Activated CD4-positive, alpha-beta T cell treated with anti-CD3 and anti-CD28 coated beads for 36 hours (primary cell): Measurements from ENCODE around the gene PTAFR. TPM values are rescaled to one million over a fixed set of nuclear protein-coding genes. Genes with fewer than 3 reads are reported as not detected.
A peak's percentile ranks its signal among the peaks of the same experiment; 100 is the strongest.

Source experiments
- ATAC-seq: fragments of 200-7000 bp; cut with Tn5 transposase; one replicate; pipeline ENCODE4 v1.10.0; 2021; ENCODE audit warnings: mild to moderate bottlenecking, moderate library complexity
- CTCF ChIA-PET: fragments of 350-600 bp; sonication (Branson Sonifier 250); formaldehyde crosslinking; loops from one replicate; lab custom pipeline; 2021; ENCODE audit warnings: antibody characterized with exemption; lab: Charles Lee
- POLR2A ChIA-PET: fragments of 350-600 bp; sonication (Branson Sonifier 250); formaldehyde crosslinking; loops from one replicate; lab custom pipeline; 2021; ENCODE audit warnings: antibody characterized with exemption, inconsistent platforms; lab: Charles Lee
- DNase-seq: peaks from one replicate; pipeline ENCODE4 v3.0.0-alpha.2; 2020
- H3K27ac Mint-ChIP-seq: one replicate; pipeline ENCODE4 v1.8.0; 2021; ENCODE audit warnings: mixed read lengths
- H3K27me3 Mint-ChIP-seq: one replicate; pipeline ENCODE4 v1.8.0; 2021; ENCODE audit warnings: mixed read lengths
- H3K36me3 Mint-ChIP-seq: one replicate; pipeline ENCODE4 v1.8.0; 2021; ENCODE audit warnings: low read depth, mixed read lengths
- H3K4me1 Mint-ChIP-seq: one replicate; pipeline ENCODE4 v1.8.0; 2021; ENCODE audit warnings: mixed read lengths
- H3K4me3 Mint-ChIP-seq: one replicate; pipeline ENCODE4 v1.8.0; 2021; ENCODE audit warnings: mild to moderate bottlenecking, moderate library complexity, mixed read lengths
- H3K9me3 Mint-ChIP-seq: one replicate; pipeline ENCODE4 v1.8.0; 2021; ENCODE audit warnings: low read depth, mixed read lengths
- intact Hi-C, 2 experiments: fragments of 100-400 bp; cut with DNase I in 1 of 2; cut with micrococcal nuclease in 1 of 2; formaldehyde crosslinking; loops; one replicate each; pipeline versions ENCODE4 v1.14.2 to v1.15.1; 2022 to 2024; cut with DNase I, micrococcal nuclease
- total RNA-seq, 2 experiments: library from RNA; stranded (reverse); gene quantifications; one replicate each; pipeline ENCODE4 v1.2.3, GENCODE V29; 2021

The PTAFR gene
- total RNA-seq, 2 experiments from 2014 or later, result 0.14 to 0.19 TPM

- Mint-ChIP-seq H3K27me3 (peaks cover 3% of the 10 kb centered on the region), H3K27ac (no peak overlapping the region), H3K4me3 (no peak overlapping the region), H3K4me1 (peaks cover 9% of the 10 kb centered on the region), H3K9me3 (no peaks in the 10 kb centered on the region), H3K36me3 (no peaks in the 10 kb centered on the region)
- ATAC-seq (no peak), DNase-seq (peak; percentile 20)
- POLR2A ChIA-PET, result no interaction called here
- intact Hi-C loops, result no loop called here
- CTCF ChIA-PET, result interaction anchor here (0.6 to 1.5 kb wide), 5 partner anchors 22 to 1984 kb away, joined by 3 to 6 read pairs (median 4); no protein-coding TSS in a partner anchor
These were observed 63.3 kb downstream of the PTAFR start for GRCh38 chr1:28113242-28113572.

DNA sequence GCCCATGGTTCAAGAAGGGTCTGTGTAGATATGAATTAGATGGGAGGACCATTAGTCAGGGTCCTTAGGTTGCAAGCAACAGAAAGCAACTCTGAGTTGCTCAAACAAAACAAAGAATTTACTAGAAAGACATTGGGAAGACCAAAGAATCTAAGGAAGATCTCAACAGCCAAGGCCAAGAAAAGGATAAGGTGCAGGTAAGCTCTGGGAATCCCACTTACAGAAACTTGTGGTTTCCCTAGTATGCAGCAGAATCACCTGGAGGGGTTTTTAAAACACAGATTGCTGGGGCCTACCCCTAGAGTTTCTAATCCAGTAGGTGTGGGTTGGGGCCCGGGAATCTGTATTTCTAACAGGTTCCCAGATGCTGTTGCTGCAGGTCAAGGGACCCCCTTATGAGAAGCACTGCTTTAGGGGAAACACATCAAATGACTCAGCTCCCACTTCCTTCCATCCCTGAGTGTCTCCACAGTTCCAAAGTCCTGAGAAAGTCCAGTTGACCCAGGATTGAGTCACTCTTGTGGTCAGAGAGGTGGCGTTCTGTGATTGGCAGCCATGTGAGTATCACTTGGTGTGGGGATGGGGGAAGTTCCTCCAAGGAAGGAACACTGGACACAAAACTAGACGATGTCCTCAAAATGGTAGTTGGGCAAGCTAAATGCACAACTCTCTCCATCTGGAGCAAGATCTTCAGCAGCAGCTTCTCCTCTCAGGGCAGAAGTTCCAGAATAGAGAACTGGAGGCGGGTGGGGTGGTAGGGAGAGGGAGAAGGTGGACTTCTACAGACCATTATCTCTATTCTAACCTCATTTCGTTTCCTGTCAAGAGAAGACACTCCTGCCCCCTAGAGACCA lies 63.9 kb downstream of the PTAFR start:
- Mint-ChIP-seq H3K27ac (no peak overlapping the region), H3K36me3 (no peaks in the 10 kb centered on the region), H3K4me3 (no peak overlapping the region), H3K9me3 (no peaks in the 10 kb centered on the region), H3K27me3 (peaks cover 3% of the 10 kb centered on the region), H3K4me1 (peaks cover 9% of the 10 kb centered on the region)
- DNase-seq (no peak), ATAC-seq (peak; percentile 36)
- intact Hi-C loops, result no loop called here
- POLR2A ChIA-PET, result interaction anchor here (0.6 kb wide), 2 partner anchors 61 to 216 kb away, joined by 3 to 4 read pairs; partner anchors contain the start of gene MED18
- CTCF ChIA-PET, result interaction anchor here (0.7 to 1.6 kb wide), 8 partner anchors 21 to 114 kb away, joined by 3 to 6 read pairs (median 4); no protein-coding TSS in a partner anchor

- Mint-ChIP-seq H3K4me3 (no peak overlapping the region), H3K27ac (no peak overlapping the region), H3K4me1 (peaks cover 9% of the 10 kb centered on the region), H3K9me3 (no peaks in the 10 kb centered on the region), H3K36me3 (no peaks in the 10 kb centered on the region), H3K27me3 (peaks cover 3% of the 10 kb centered on the region)
- ChIA-PET CTCF (interaction anchor here (0.7 to 1.6 kb wide), 3 partner anchors 25 to 58 kb away, joined by 3 to 5 read pairs (median 3); no protein-coding TSS in a partner anchor), POLR2A (no interaction called here)
- intact Hi-C loops, result no loop called here
- peak; percentile 45 for ATAC-seq
- no peak for DNase-seq
These were observed 65.3 kb downstream of the PTAFR start for GRCh38 chr1:28111157-28111556.

DNA sequence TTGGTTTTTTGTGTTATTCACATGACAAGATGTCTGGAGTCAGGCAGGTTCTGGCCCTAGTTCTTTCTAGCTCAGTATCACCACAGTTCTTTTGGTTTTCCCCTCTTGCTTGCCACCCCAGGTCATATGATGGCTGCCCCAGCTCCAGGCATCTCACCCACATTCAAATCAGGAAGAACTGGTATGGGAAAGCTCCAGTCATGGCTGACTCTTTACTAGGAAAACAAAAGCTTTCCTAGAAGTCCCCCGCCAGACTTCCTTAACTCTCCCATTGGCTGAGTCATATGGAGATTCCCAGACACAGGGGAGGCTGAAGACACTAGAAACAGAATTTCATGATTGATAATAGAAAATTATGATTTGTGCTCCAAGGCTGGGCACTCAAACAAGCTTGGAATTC lies 65.9 kb downstream of the PTAFR start:
- Mint-ChIP-seq H3K36me3 (no peaks in the 10 kb centered on the region), H3K4me1 (peaks cover 9% of the 10 kb centered on the region), H3K9me3 (no peaks in the 10 kb centered on the region), H3K27ac (no peak overlapping the region), H3K4me3 (no peak overlapping the region), H3K27me3 (peaks cover 3% of the 10 kb centered on the region)
- no peak for ATAC-seq
- POLR2A ChIA-PET, result no interaction called here
- no peak for DNase-seq
- intact Hi-C loops, result no loop called here
- CTCF ChIA-PET, result interaction anchor here (0.7 to 1.5 kb wide), 2 partner anchors 35 to 59 kb away, joined by 3 read pairs; no protein-coding TSS in a partner anchor

- H3K9me3 Mint-ChIP-seq, result no peaks in the 10 kb centered on the region
- no peak overlapping the region for H3K27ac Mint-ChIP-seq
- ATAC-seq (no peak), DNase-seq (no peak)
- H3K27me3 Mint-ChIP-seq, result peaks cover 3% of the 10 kb centered on the region
- H3K4me3 Mint-ChIP-seq, result no peak overlapping the region
- H3K36me3 Mint-ChIP-seq, result no peaks in the 10 kb centered on the region
- CTCF ChIA-PET, result interaction anchor here (0.5 to 1.8 kb wide), 6 partner anchors 15 to 466 kb away, joined by 3 to 5 read pairs (median 4); partner anchors contain the start of gene EYA3
- intact Hi-C loops, result no loop called here
- H3K4me1 Mint-ChIP-seq, result peaks cover 3% of the 10 kb centered on the region
- POLR2A ChIA-PET, result interaction anchor here (1.1 kb wide), 1 partner anchor 10 kb away, joined by 4 read pairs; no protein-coding TSS in a partner anchor
These were observed 66.9 kb downstream of the PTAFR start for GRCh38 chr1:28109639-28110038.

GRCh38 chr1:28108001-28108400 lies 68.5 kb downstream of the PTAFR start:
- DNase-seq (no peak), ATAC-seq (no peak)
- H3K9me3 Mint-ChIP-seq, result no peaks in the 10 kb centered on the region
- no peaks in the 10 kb centered on the region for H3K36me3 Mint-ChIP-seq
- no peak overlapping the region for H3K27ac Mint-ChIP-seq
- ChIA-PET CTCF (interaction anchor here (1.8 kb wide), 1 partner anchor 20 kb away, joined by 5 read pairs; the partner anchor contains the start of gene EYA3), POLR2A (no interaction called here)
- H3K4me3 Mint-ChIP-seq, result no peak overlapping the region
- peaks cover 3% of the 10 kb centered on the region for H3K27me3 Mint-ChIP-seq
- peaks cover 3% of the 10 kb centered on the region for H3K4me1 Mint-ChIP-seq
- intact Hi-C loops, result no loop called here

GRCh38 chr1:28104866-28105467 lies 71.5 kb downstream of the PTAFR start:
- Mint-ChIP-seq H3K36me3 (no peaks in the 10 kb centered on the region), H3K27me3 (no peaks in the 10 kb centered on the region), H3K4me1 (no peaks in the 10 kb centered on the region), H3K4me3 (no peak overlapping the region), H3K27ac (no peak overlapping the region), H3K9me3 (no peaks in the 10 kb centered on the region)
- ATAC-seq, result no peak
- DNase-seq, result no peak
- ChIA-PET POLR2A (no interaction called here), CTCF (no interaction called here)
- intact Hi-C loops, result no loop called here

DNA sequence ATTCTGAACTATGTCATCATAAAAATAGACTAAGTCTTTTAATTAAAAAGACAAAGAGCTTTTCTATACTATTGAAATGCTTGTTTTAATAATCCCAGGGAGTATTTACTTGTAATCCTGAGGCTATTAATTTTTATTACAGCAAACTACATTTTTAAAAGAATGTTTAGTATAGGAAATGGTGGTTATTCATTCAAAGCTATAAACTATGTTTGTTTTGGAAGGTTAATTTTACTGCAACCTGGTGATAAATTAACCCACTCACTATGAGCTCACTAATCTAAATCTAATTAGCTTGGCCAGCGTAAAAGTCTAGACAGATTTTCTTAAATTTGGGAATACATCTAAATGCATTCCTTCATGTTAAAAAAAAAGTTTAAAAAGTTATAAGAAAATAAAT lies 74.3 kb downstream of the PTAFR start:
- Mint-ChIP-seq H3K4me1 (no peaks in the 10 kb centered on the region), H3K9me3 (no peaks in the 10 kb centered on the region), H3K27ac (no peak overlapping the region), H3K4me3 (no peak overlapping the region), H3K36me3 (no peaks in the 10 kb centered on the region), H3K27me3 (peaks cover under 1% of the 10 kb centered on the region)
- POLR2A ChIA-PET, result interaction anchor here (0.6 to 0.7 kb wide), 2 partner anchors 28 to 97 kb away, joined by 3 read pairs; no protein-coding TSS in a partner anchor
- intact Hi-C loops, result no loop called here
- ATAC-seq (no peak), DNase-seq (no peak)
- CTCF ChIA-PET, result interaction anchor here (0.7 to 1.1 kb wide), 4 partner anchors 11 to 68 kb away, joined by 3 to 5 read pairs (median 4); no protein-coding TSS in a partner anchor

- POLR2A ChIA-PET, result interaction anchor here (0.6 to 1.1 kb wide), 2 partner anchors 10 to 189 kb away, joined by 4 to 5 read pairs; no protein-coding TSS in a partner anchor
- Mint-ChIP-seq H3K4me3 (no peak overlapping the region), H3K9me3 (no peaks in the 10 kb centered on the region), H3K36me3 (no peaks in the 10 kb centered on the region), H3K27me3 (peaks cover 12% of the 10 kb centered on the region), H3K27ac (no peak overlapping the region), H3K4me1 (peaks cover 3% of the 10 kb centered on the region)
- CTCF ChIA-PET, result no interaction called here
- ATAC-seq (no peak), DNase-seq (no peak)
- intact Hi-C loops, result no loop called here
These were observed 77.3 kb downstream of the PTAFR start for GRCh38 chr1:28099050-28099769.
